SK-N-SH treated with all-trans-retinoic acid at 6 μM for 48 hours (cell line): ENCODE results near the gene RSKR.

Experiments used
- ARNTL ChIP-seq: fragments of 450-650 bp; formaldehyde crosslinking; IDR thresholded peaks from 2 replicates; pipeline ENCODE4 v1.5.0; 2020; ENCODE audit warnings: low read depth, mild to moderate bottlenecking, moderate library complexity, borderline replicate concordance
- BACH2 ChIP-seq: fragments of 250-450 bp; sonication (Bioruptor Pico); IDR thresholded peaks from 2 replicates; pipeline ENCODE4 v1.9.0; 2021; ENCODE audit warnings: mild to moderate bottlenecking, borderline replicate concordance
- CREB5 ChIP-seq: fragments of 250-450 bp; sonication (Bioruptor Pico); IDR thresholded peaks from 2 replicates; pipeline ENCODE4 v1.5.1; 2020; ENCODE audit warnings: low read depth, mild to moderate bottlenecking, moderate library complexity
- ESRRG ChIP-seq: fragments of 250-450 bp; sonication (Bioruptor Pico); IDR thresholded peaks from 2 replicates; pipeline ENCODE4 v1.6.1; 2021; ENCODE audit warnings: mild to moderate bottlenecking
- PATZ1 ChIP-seq: fragments of 250-450 bp; sonication (Bioruptor Pico); IDR thresholded peaks from 2 replicates; pipeline ENCODE4 v1.8.0; 2020; ENCODE audit warnings: mild to moderate bottlenecking, moderate library complexity, borderline replicate concordance
- PPARA ChIP-seq: fragments of 250-450 bp; sonication (Bioruptor Pico); IDR thresholded peaks from 2 replicates; pipeline ENCODE4 v1.5.0; 2020; ENCODE audit warnings: mild to moderate bottlenecking, borderline replicate concordance
- RARB ChIP-seq: fragments of 250-450 bp; sonication (Bioruptor Pico); IDR thresholded peaks from 2 replicates; pipeline ENCODE4 v1.8.0; 2021; ENCODE audit warnings: mild to moderate bottlenecking, moderate library complexity
- ZFP3 ChIP-seq: fragments of 250-450 bp; sonication (Bioruptor Pico); IDR thresholded peaks from 2 replicates; pipeline ENCODE4 v1.5.0; 2020; ENCODE audit warnings: mild to moderate bottlenecking, moderate library complexity
- ZFP30 ChIP-seq: fragments of 450-650 bp; formaldehyde crosslinking; IDR thresholded peaks from 2 replicates; pipeline ENCODE4 v1.5.0; 2022; ENCODE audit warnings: mild to moderate bottlenecking, moderate library complexity
- TF ChIP-seq, protein P1 (sequence below): fragments of 250-450 bp; sonication (Bioruptor Pico); IDR thresholded peaks from 2 replicates; pipeline ENCODE4 v1.5.0; 2020; ENCODE audit warnings: mild to moderate bottlenecking, moderate library complexity

DNA sequence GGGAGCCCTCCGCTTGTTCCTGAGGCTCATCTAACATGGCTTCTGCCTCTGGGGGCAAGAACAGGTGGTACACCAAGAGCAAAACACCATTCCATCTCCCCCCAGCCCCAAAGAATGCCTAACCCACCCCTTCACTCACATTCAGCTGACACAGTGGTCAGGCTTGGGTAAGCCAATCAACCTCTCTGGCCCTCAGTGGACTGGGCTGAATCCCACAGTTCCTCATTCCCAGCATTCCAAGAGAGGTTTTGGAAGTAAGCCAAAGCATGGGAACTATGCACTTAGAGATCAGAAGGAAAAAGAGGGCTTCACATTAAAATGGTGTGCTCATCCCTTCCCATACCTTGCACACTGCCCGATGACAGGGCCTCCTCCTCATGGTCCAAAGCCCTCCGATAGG is 50.5 kb downstream of the RSKR start:
- TF ChIP-seq, protein P1, sequence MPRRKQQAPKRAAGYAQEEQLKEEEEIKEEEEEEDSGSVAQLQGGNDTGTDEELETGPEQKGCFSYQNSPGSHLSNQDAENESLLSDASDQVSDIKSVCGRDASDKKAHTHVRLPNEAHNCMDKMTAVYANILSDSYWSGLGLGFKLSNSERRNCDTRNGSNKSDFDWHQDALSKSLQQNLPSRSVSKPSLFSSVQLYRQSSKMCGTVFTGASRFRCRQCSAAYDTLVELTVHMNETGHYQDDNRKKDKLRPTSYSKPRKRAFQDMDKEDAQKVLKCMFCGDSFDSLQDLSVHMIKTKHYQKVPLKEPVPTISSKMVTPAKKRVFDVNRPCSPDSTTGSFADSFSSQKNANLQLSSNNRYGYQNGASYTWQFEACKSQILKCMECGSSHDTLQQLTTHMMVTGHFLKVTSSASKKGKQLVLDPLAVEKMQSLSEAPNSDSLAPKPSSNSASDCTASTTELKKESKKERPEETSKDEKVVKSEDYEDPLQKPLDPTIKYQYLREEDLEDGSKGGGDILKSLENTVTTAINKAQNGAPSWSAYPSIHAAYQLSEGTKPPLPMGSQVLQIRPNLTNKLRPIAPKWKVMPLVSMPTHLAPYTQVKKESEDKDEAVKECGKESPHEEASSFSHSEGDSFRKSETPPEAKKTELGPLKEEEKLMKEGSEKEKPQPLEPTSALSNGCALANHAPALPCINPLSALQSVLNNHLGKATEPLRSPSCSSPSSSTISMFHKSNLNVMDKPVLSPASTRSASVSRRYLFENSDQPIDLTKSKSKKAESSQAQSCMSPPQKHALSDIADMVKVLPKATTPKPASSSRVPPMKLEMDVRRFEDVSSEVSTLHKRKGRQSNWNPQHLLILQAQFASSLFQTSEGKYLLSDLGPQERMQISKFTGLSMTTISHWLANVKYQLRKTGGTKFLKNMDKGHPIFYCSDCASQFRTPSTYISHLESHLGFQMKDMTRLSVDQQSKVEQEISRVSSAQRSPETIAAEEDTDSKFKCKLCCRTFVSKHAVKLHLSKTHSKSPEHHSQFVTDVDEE (CRISPR knock-in tag): no peak
- TF ChIP-seq CREB5 (CRISPR knock-in tag): no peak
- TF ChIP-seq PATZ1 (CRISPR knock-in tag): no peak
- no peak for TF ChIP-seq ZFP30 (CRISPR knock-in tag)
- TF ChIP-seq BACH2: no peak
- no peak for TF ChIP-seq PPARA (CRISPR knock-in tag)
- no peak for TF ChIP-seq ARNTL (CRISPR knock-in tag)
- TF ChIP-seq RARB (CRISPR knock-in tag): no peak
- TF ChIP-seq ESRRG (CRISPR knock-in tag): no peak
- no peak for TF ChIP-seq ZFP3 (CRISPR knock-in tag)
